ENCODE data around the gene MARCHF11.

GRCh38 chr5:16104961-16105360 lies 74.6 kb downstream of the MARCHF11 start:
- TF ChIP-seq, protein P1, sequence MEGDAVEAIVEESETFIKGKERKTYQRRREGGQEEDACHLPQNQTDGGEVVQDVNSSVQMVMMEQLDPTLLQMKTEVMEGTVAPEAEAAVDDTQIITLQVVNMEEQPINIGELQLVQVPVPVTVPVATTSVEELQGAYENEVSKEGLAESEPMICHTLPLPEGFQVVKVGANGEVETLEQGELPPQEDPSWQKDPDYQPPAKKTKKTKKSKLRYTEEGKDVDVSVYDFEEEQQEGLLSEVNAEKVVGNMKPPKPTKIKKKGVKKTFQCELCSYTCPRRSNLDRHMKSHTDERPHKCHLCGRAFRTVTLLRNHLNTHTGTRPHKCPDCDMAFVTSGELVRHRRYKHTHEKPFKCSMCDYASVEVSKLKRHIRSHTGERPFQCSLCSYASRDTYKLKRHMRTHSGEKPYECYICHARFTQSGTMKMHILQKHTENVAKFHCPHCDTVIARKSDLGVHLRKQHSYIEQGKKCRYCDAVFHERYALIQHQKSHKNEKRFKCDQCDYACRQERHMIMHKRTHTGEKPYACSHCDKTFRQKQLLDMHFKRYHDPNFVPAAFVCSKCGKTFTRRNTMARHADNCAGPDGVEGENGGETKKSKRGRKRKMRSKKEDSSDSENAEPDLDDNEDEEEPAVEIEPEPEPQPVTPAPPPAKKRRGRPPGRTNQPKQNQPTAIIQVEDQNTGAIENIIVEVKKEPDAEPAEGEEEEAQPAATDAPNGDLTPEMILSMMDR (IDR thresholded peaks at IDR 0.05), result no peak
- no peak for TF ChIP-seq EZH2 (IDR thresholded peaks at IDR 0.05; ENCODE audit: borderline replicate concordance, insufficient read depth, low read depth, low read length, poor library complexity, severe bottlenecking)
